GM19452 (cell line): ENCODE results near the gene NTHL1.
A peak's percentile ranks its signal among the peaks of the same experiment; 100 is the strongest.
"Not testable (repeated sequence)": the region's sequence is repeated elsewhere in the genome, so short reads cannot be mapped to it uniquely, and the experiment has no call there.

Experiments used
- ATAC-seq: cut with Tn5 transposase; IDR thresholded peaks from one replicate; pipeline ENCODE4 v1.9.1; 2021; ENCODE audit not compliant: unreplicated experiment

Gene NTHL1

GRCh38 chr16:2011726-2012125 is 35.9 kb downstream of the NTHL1 start:
- not testable (repeated sequence) for ATAC-seq

- peak; percentile 87 for ATAC-seq
Observed at GRCh38 chr16:2009791-2010510, 37.7 kb downstream of the NTHL1 start, which contains the start of gene ZNF598. ZNF598 (minus strand) TSS chr16:2009821.

- peak; percentile 34 for ATAC-seq
Observed at GRCh38 chr16:2009164-2009711, 38.4 kb downstream of the NTHL1 start.

GRCh38 chr16:2008631-2009163 is 38.9 kb downstream of the NTHL1 start:
- ATAC-seq: no peak

GRCh38 chr16:2008009-2008526 is 39.6 kb downstream of the NTHL1 start:
- ATAC-seq: no peak

- ATAC-seq: no peak
Observed at GRCh38 chr16:2007081-2007836, 40.4 kb downstream of the NTHL1 start.

GRCh38 chr16:2006317-2006716 is 41.3 kb downstream of the NTHL1 start:
- no peak for ATAC-seq

- no peak for ATAC-seq
Observed at GRCh38 chr16:2005646-2006045, 42.0 kb downstream of the NTHL1 start.

- ATAC-seq: no peak
Observed at GRCh38 chr16:2004795-2005517, 42.7 kb downstream of the NTHL1 start.

- ATAC-seq: no peak
Observed at GRCh38 chr16:2003827-2004641, 43.6 kb downstream of the NTHL1 start.

- no peak for ATAC-seq
Observed at GRCh38 chr16:2003231-2003826, 44.3 kb downstream of the NTHL1 start.

- no peak for ATAC-seq
Observed at GRCh38 chr16:2002406-2003230, 45.0 kb downstream of the NTHL1 start.

- ATAC-seq: no peak
Observed at GRCh38 chr16:2001456-2002355, 45.9 kb downstream of the NTHL1 start.

- no peak for ATAC-seq
Observed at GRCh38 chr16:2001035-2001434, 46.6 kb downstream of the NTHL1 start.

- no peak for ATAC-seq
Observed at GRCh38 chr16:1999866-2000514, 47.6 kb downstream of the NTHL1 start.

- ATAC-seq: no peak
Observed at GRCh38 chr16:1998852-1999801, 48.5 kb downstream of the NTHL1 start.
